Activated naive CD4-positive, alpha-beta T cell treated with anti-CD3 and anti-CD28 coated beads, Interleukin-2, amount 50 U/mL, for 72 hours (primary cell): ENCODE results near the gene ZBTB7B. TPM values are rescaled to one million over a fixed set of nuclear protein-coding genes. Genes with fewer than 3 reads are reported as not detected.
"Not testable (repeated sequence)": the region's sequence is repeated elsewhere in the genome, so short reads cannot be mapped to it uniquely, and the experiment has no call there.

ENCODE experiments used
- ATAC-seq, 2 donors: fragments of 150-1000 bp; cut with Tn5 transposase; 2 replicates each; pipeline ENCODE4 v1.10.0; 2021; ENCODE audit warnings: mild to moderate bottlenecking in 2 of 2, moderate library complexity in 2 of 2
- DNase-seq, 2 donors: peaks; one replicate each; pipeline ENCODE4 v3.0.0; 2021 to 2022; ENCODE audit warnings: low spot score in 2 of 2
- H3K27ac Mint-ChIP-seq, 2 donors: one replicate each; pipeline ENCODE4 v1.8.0; 2022; ENCODE audit warnings: mild to moderate bottlenecking in 2 of 2, mixed read lengths in 2 of 2
- H3K36me3 Mint-ChIP-seq, 2 donors: one replicate each; pipeline ENCODE4 v1.8.0; 2022; ENCODE audit warnings: mixed read lengths in 2 of 2
- H3K9me3 Mint-ChIP-seq, 2 donors: one replicate each; pipeline ENCODE4 v1.8.0; 2022; ENCODE audit warnings: mixed read lengths in 2 of 2
- total RNA-seq, 2 donors: library from RNA; stranded (reverse); gene quantifications; one replicate each; pipeline ENCODE4 v1.2.3, GENCODE V29; 2022

Gene ZBTB7B
- total RNA-seq, 2 donors from 2014 or later, result 97.4 to 184 TPM

DNA sequence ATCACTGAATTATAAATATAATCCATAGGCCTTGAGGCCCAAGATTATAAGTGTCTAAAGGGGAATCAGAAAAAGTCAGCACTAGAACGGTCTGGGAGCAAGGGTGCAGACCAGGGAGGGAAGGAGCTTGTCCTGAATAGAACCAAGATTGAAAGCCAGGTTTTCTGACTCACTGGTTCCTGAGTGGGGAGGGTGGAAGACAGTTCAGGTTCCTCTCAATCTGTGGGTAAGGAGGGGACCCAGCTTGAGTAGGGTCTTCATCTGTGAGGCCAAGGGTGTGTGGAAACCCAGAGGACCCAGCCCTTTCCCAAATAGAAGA, 8.4 kb upstream of the ZBTB7B start:
- no peak for DNase-seq
- no peaks in the 10 kb centered on the region for H3K9me3 Mint-ChIP-seq
- no peak for ATAC-seq
- peak overlapping the region in 1 of 2 donors; percentile 34 for H3K27ac Mint-ChIP-seq
- H3K36me3 Mint-ChIP-seq, result no peaks in the 10 kb centered on the region

DNA sequence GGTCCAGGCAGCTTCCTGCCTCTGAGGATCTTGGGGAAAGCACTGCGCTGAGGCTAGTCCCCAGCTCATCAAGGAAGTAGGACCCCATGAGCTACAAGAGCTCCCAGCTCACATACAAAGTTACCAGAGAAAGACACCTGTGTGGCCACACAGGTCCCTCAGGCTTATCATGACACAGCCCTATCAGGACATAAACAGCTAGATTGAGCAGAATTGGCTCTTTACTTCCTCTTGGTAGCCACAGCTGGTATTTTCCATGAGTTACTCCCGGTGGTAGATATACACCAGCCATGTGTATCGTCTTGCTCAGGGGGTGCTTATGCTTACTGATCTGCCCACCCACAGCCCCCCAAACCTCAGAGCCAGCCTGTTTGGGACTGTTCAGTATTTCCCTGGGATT, 8.0 kb upstream of the ZBTB7B start:
- DNase-seq, result no peak
- Mint-ChIP-seq H3K27ac (peak overlapping the region in 1 of 2 donors; percentile 34), H3K9me3 (no peaks in the 10 kb centered on the region), H3K36me3 (no peaks in the 10 kb centered on the region)
- no peak for ATAC-seq

DNA sequence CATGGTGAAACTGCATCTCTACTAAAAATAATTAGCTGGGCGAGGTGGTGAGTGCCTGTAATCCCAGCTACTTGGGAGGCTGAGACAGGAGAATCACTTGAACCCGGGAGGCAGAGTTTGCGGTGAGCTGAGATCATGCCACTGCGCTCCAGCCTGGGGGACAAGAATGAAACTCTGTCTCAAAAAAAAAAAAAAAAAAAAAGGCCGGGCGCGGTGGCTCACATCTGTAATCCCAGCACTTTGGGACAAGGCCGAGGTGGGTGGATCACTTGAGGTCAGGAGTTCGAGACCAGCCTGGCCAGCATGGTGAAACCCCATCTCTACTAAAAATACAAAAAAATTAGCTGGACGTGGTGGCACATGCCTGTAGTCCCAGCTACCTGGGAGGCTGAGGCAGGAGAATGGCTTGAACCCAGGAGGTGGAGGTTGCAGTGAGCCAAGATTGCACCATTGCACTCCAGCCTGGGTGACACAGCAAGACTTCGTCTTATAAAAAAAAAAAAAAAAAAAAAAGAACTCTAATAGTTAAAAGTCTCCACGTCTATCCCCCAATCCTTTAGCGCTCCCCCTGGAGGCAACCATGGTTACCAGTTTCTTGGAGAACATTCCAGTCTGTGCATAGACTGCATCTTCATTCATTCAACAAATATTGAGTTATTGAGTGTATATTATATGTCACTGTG, 7.2 kb upstream of the ZBTB7B start:
- H3K27ac Mint-ChIP-seq, result peak overlapping the region in 1 of 2 donors; percentile 34
- not testable (repeated sequence) for ATAC-seq, DNase-seq

DNA sequence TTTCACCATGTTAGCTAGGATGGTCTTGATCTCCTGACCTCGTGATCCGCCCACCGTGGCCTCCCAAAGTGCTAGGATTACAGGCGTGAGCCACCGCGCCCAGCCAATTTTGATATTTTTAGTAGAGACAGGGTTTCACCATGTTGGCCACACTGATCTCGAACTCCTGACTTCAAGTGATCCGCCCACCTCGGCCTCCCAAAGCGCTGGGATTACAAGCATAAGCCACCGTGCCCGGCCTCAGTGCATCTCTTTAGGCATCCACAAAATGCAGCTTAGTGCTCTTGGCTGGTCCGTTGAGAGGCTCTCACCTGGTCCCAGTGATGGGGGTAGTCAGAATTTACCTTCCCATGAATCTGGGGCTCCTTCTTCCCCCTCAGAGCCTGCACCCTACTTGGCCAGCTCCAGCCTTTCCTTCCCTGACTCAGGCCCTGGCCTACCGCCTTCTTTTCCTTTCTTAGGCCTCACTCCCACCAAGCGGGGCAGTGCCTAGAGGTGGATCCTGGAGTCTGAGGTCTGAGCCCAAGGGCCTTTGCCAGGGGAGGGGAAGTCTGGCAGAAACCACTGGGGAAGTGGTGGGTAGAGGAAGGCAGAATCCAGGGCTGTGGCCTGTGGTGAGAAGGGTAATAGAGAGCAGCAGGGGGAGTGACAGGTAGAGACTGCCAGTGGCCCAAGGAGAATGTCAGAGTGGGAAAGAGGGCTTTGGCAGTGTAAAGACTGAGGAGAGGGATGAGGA, 5.5 kb upstream of the ZBTB7B start:
- Mint-ChIP-seq H3K36me3 (no peaks in the 10 kb centered on the region), H3K27ac (peak overlapping the region; percentile 46 to 58), H3K9me3 (no peaks in the 10 kb centered on the region)
- DNase-seq (no peak), ATAC-seq (no peak)

More for the DNA sequence above, 7.2 kb upstream of the ZBTB7B start:
- not testable (repeated sequence) for H3K9me3 Mint-ChIP-seq, H3K36me3 Mint-ChIP-seq

DNA sequence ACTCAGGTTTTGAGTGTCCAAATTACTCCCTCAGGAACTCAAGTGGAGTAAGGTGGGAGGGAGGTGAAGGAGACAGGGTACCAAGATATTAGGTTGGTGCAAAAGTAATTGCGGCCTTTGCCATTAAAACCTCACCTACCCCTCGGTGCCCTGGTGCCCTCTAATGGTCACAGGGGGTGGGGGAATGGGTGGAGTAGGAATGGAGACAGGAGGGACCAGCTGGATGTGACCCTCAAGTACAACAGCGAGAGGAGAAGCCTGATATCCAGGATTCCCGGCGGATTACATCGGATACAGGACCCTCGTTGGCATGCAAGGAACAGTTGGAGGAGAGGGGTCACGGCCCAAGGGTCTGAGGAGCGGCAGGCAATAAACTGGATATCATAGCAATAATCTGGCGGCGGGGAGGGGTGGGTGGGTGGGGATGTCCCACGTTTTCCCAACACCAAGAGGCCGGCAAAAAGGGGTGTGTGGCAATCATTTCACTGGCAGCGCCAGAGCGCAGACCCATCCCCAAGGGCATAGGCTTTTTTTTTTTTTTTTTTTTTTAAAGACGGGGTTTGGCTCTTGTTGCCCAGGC, 4.3 kb upstream of the ZBTB7B start:
- Mint-ChIP-seq H3K27ac (peak overlapping the region in 1 of 2 donors; percentile 79), H3K9me3 (no peaks in the 10 kb centered on the region), H3K36me3 (peaks cover 6% of the 10 kb centered on the region in 2 donors)
- no peak for ATAC-seq
- no peak for DNase-seq

DNA sequence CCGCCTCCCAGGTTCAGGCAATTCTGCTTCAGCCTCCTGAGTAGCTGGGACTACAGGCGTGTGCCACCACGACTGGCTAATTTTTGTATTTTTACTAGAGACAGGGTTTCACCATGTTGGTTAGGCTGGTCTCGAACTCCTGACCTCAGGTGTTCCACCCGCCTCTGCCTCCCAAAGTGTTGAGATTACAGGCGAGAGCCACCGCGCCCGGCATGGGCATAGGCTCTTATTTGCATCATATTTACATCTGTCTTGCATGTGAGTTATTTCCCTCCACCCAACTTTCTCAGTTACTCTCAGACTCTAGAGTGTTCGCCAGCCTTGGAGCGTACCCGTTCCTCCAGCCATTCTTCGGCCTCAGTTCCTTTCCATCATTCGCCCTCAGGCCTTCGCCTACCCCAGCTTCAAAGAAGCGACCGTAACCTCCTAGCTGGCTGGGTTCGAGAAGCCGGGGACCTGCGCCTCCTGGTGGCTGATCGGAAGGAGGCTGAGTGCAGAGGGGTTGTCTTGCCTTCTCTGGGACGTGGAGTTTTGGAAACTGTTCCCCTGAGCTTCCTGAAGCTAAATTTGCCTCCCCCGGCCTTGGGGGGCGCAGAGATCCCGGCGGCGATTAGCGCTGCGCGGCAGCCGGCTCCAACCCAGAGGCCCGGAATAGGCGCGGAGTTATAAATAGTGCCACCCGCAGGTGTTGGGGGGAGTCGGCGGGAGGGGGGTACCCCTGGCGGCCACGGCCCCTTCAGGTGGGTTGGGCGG, 3.6 kb upstream of the ZBTB7B start:
- peak in 1 of 2 donors; percentile 2 for ATAC-seq

DNA sequence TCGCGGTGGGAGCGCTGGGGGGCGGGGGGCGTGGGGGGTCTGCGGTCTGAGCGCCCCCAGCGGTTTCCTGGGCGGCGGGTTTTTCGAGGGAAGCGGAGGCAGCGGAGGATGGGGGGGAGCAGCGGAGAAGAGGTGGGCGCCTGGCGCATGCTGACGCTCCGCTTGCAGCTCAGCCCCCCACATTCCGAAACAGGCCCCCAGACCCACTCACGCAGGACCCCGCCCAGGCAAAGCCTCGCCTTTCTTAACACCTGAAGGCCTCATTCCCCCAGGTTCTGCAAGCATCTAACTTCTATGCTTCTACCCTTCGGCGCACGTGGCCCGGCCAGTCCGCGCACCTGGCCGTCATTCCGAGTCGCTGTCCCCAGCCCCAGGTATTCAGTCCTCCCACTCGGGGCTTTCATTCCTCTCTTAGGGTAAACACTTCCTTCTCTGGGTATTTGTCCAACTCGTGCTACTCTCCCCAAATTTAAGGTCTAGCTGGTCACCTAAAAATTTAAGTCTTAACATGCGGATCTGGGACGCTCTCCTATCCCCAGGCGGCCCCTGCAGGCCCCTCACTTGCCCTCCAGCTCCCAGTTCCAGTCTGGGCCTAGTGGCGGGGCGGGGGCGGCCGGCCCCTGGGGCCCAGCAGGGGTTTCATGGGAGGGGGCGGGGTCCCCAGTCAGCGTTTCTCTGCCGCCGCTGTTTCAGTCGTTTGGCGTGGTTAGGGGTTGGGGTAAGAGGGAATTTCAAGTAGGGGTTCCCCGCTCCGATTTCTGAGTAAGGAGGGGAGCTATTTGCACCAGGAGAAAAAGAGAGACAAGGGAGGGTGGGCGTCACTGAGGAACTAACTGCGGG, 2.8 kb upstream of the ZBTB7B start:
- DNase-seq (peak; percentile 57 to 80), ATAC-seq (peak; percentile 1 to 12)
- Mint-ChIP-seq H3K27ac (peak overlapping the region; percentile 77 to 92), H3K9me3 (no peaks in the 10 kb centered on the region), H3K36me3 (peaks cover 10 to 16% of the 10 kb centered on the region in 2 donors)

More for the DNA sequence above, 3.6 kb upstream of the ZBTB7B start:
- Mint-ChIP-seq H3K27ac (peak overlapping the region in 1 of 2 donors; percentile 92), H3K36me3 (peaks cover 10 to 11% of the 10 kb centered on the region in 2 donors), H3K9me3 (no peaks in the 10 kb centered on the region)
- peak; percentile 74 to 75 for DNase-seq

DNA sequence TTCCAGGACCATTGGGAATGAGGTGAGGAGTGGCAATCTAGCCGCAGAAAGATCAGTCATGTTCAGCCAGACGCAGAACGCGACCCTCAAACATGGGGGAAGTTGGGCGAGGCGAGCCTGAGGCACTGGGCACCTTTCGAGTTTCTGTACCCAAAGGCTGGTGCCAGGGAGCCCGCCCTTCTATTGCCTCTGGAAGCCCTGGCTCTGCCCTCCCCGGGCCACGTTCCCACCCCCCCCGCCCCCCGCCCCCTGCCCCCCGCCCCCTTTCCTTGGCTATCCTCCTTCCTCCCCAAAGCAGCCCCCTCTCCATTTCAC, 2.2 kb upstream of the ZBTB7B start:
- ATAC-seq (no peak), DNase-seq (peak in 1 of 2 donors; percentile 44)
- H3K36me3 Mint-ChIP-seq, result peaks cover 10 to 16% of the 10 kb centered on the region in 2 donors
- H3K9me3 Mint-ChIP-seq, result no peaks in the 10 kb centered on the region
- peak overlapping the region; percentile 73 to 92 for H3K27ac Mint-ChIP-seq

DNA sequence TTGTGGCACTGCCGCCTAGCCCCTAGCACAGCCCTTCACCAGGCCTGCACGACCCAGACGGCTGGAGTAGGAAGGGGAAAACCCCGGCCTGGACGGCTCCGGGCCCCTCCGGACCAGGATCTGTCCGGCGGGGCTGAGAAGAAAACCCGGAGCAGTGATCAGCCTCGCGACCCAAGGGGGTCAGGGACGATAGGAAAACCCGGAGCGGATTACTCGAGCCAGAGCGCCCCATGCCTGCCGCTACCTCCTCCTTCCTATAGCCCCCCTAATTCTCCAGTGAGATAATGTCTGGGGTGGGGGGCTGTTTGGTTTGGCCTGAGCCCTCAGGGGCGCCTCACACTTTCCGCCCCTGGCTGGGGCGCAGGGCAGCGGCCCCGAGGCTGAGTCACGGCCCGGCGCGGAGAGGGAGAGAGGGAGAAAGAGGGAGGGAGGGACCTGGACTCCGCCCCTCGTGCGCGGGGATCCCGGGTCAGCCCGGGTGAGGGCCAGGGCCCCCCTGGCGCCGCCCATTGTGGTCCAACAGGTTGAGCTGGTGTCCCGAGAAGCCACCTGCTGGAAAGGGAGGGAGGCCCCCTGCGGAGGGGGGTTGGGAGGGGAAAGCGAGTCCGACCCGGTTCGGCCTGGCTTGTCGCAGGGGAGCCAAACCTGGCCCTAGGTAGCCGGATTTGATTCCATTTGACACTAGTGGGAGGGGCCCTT, 1.7 kb upstream of the ZBTB7B start:
- peak overlapping the region; percentile 92 for H3K27ac Mint-ChIP-seq
- peak; percentile 59 to 71 for ATAC-seq
- H3K36me3 Mint-ChIP-seq, result peaks cover 10 to 16% of the 10 kb centered on the region in 2 donors
- DNase-seq, result peak; percentile 87 to 93
- H3K9me3 Mint-ChIP-seq, result no peaks in the 10 kb centered on the region

DNA sequence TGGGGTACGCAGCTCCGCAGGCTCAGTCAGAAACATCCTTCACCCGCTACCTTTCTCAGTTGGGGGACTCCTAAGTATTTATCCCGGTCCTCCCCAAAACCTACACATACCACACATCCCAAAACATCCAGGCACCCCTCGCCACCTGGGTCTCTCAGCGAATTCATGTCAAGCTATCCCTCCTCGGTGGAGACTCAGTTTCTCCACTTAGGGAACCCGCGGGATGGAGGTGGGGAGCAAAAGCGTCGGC, 1.3 kb upstream of the ZBTB7B start:
- no peaks in the 10 kb centered on the region for H3K9me3 Mint-ChIP-seq
- DNase-seq (no peak), ATAC-seq (peak in 1 of 2 donors; percentile 56)
- peak overlapping the region; percentile 92 for H3K27ac Mint-ChIP-seq
- H3K36me3 Mint-ChIP-seq, result peaks cover 10 to 16% of the 10 kb centered on the region in 2 donors

DNA sequence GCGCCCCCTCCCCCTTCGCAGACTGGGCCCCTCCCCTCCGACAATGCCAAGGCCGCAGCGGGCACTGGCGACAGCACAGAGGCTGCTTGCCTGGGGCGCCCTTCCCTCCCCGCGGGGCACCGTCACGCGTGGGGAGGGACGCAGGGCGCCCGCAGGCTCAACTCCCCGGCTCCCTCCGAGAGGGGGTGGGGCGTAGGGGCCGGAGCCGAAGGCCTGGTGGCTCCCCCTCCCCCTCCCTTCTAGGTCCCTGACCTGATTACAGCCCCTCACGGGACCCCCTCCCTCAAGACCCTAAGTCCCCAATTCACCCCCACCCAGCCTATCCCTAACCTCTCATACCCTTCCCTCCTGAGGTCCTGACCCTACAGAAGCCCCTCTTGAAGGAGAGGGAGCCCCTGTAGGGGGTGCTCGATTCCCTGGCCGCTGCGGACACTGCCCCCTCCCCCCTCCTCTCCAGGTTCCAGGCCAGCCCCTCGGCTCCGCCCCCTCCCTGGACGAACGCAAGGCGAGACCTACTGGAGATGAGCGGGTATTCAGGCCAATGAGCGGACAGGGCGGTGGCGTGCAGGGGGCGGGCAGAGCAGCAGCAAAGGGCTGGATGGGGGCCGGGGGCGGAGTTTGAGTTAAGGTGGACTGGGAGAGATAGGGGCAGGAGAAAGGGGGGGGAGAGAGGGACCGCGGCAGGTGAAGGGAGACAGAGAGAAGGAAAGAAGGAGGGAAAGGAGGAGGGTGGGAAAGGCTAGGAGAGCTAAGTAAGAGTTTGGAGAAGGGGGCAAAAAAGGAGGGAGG, 733 bp upstream of the ZBTB7B start:
- DNase-seq (peak; percentile 98 to 99), ATAC-seq (peak; percentile 69 to 74)
- peaks cover 10 to 16% of the 10 kb centered on the region in 2 donors for H3K36me3 Mint-ChIP-seq
- peak overlapping the region; percentile 92 to 96 for H3K27ac Mint-ChIP-seq
- H3K9me3 Mint-ChIP-seq, result no peaks in the 10 kb centered on the region

DNA sequence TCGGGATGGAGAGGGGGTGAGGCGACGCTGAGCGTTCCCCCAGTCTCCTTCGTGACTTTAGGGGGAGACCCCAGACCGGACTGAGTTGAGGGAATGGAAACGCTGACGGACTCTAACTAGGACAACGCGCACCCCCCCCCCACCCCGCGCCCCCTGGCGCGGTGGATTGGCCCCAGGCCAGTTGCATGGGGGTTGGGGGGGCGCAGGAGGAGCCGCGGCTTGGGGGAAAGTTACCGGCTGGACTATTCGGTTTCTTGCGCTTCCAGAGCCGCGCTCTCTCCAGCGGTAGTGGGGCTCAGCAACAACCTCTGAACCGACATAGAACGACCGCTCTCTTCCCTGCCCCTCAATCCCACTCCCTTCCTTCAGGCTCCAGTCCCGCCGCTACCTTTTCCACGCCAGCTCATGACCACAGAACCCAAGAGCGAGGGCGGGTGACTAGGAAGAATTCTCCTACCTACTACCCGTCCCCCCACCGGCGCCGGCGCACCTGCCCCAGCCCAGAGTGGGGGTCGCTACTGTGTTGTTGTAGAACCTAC, 694 bp downstream of the ZBTB7B start:
- no peak for DNase-seq
- H3K9me3 Mint-ChIP-seq, result no peaks in the 10 kb centered on the region
- ATAC-seq, result no peak

DNA sequence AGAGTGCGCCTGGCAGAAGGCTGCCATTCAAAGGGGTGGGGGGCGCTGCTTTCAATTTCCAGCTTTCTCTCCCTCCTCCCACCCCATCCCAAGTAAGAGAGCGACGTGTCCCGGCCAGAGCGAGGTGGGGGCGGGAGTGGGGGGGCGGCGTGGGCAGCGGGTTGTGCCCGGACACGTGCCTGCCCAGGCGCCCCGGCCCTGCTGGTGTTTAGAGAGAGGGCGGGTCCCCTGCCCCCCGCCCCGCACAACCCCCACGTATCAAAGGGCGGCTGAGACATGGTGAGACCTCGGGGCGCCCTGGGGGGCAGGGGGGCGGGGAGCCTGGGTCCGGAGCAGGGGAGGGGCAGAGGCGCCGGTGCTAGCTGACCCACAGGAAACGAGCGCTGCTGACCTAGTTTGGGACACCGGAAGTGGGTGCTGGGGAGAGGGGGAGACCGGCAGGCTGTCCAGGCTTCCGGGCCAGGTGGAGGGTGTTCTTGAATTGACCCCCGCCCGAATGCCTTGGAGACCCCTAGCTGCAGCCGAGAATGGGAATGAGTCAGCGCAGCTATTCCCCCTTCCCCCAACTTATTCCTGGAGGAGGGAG, 1.3 kb downstream of the ZBTB7B start:
- Mint-ChIP-seq H3K27ac (peak overlapping the region; percentile 92 to 96), H3K9me3 (no peaks in the 10 kb centered on the region), H3K36me3 (peaks cover 13 to 18% of the 10 kb centered on the region in 2 donors)
- DNase-seq (peak in 1 of 2 donors; percentile 78), ATAC-seq (no peak)

More for the DNA sequence above, 694 bp downstream of the ZBTB7B start:
- Mint-ChIP-seq H3K27ac (peak overlapping the region; percentile 88 to 92), H3K36me3 (peaks cover 10 to 16% of the 10 kb centered on the region in 2 donors)

DNA sequence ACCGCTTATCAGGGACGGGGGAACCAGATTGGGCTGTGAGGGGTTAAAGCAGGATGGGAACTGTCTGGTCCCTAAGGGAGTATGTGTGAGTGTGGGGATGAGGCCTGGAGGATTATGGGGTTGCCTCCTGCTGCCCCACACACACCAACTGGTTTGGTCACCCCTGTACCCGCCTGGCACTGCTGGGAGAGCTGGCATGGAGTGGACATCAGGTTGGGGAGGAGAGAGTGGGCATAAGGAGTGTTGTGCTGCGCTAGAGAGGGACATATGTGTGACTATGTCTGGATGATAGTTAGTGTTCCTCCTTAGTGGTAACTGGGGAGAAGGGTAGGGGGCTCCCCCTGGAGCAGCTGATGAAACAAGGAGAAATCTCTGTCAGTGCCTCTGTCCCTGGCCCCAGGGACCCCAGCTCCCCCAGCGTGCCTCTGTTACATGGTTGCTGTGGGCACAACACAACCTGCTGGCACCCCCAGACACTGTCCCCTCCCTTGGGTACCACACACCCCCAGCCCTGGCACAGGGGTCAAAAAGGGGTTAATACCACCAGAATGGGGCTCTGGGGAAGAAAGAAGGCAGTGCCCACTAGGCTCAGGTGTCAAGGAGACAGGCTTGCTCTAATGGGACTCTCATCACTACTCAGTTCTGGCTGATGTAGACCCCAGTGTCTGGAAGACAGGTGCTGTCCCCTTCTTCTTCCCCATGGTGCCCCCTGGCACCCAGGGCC, 1.9 kb downstream of the ZBTB7B start:
- peak in 1 of 2 donors; percentile 11 for ATAC-seq
- H3K36me3 Mint-ChIP-seq, result peaks cover 20 to 25% of the 10 kb centered on the region in 2 donors
- DNase-seq, result peak in 1 of 2 donors; percentile 69
- peak overlapping the region; percentile 92 to 96 for H3K27ac Mint-ChIP-seq
- no peaks in the 10 kb centered on the region for H3K9me3 Mint-ChIP-seq
